AG04450 (cell line): ENCODE measurements around the gene VWA5B2. TPM values are rescaled to one million over a fixed set of nuclear protein-coding genes. Genes with fewer than 3 reads are reported as not detected.

Source experiments
- CTCF ChIA-PET: fragments of 300-600, 350-600 bp; formaldehyde crosslinking; extraction: SDS; loops from one replicate; lab custom pipeline; 2022; ENCODE audit warnings: antibody characterized with exemption, inconsistent platforms; lab: Charles Lee
- POLR2A ChIA-PET: fragments of 350-600 bp; formaldehyde crosslinking; extraction: SDS; loops from one replicate; lab custom pipeline; 2021; ENCODE audit warnings: antibody characterized with exemption, inconsistent platforms; lab: Yijun Ruan, JAX
- DNase-seq: peaks from one replicate; pipeline ENCODE4 v3.0.0-alpha.2; 2011; ENCODE audit warnings: low read depth, low spot score
- H3K27ac ChIP-seq: one replicate; pipeline ENCODE4 v1.5.1; 2012; ENCODE audit warnings: low read depth, low read length, control low read depth
- H3K27me3 ChIP-seq: one replicate; pipeline ENCODE4 v1.6.0; 2012; ENCODE audit warnings: low read length; ENCODE audit not compliant: control insufficient read depth, insufficient read depth
- H3K4me3 ChIP-seq: 2 replicates; pipeline ENCODE4 v1.5.1; 2011; ENCODE audit warnings: mild to moderate bottlenecking, low read depth, low read length, control low read depth
- H3K9me3 ChIP-seq: 2 replicates; pipeline ENCODE4 v1.5.1; 2012; ENCODE audit warnings: low read length; ENCODE audit not compliant: control insufficient read depth, insufficient read depth
- CTCF ChIP-seq: IDR thresholded peaks from 2 replicates; pipeline ENCODE4 v1.5.1; 2011; ENCODE audit warnings: low read depth, low read length, control low read depth, inconsistent platforms
- polyA plus RNA-seq: library from polyadenylated mRNA; depleted of rRNA; stranded (reverse); fragments of >200 nt; gene quantifications from 2 replicates; pipeline ENCODE4 v1.2.3, GENCODE V29; 2011

VWA5B2 gene
- polyA plus RNA-seq, 1 experiment = not detected

- POLR2A ChIA-PET = interaction anchor here (0.6 kb wide), 1 partner anchor 32 kb away, joined by 3 read pairs; no protein-coding TSS in a partner anchor
Measured at GRCh38 chr3:184228376-184229137, 828 bp upstream of the VWA5B2 start.

GRCh38 chr3:184230081-184230602 is 757 bp downstream of the VWA5B2 start:
- no peak overlapping the region for H3K27ac ChIP-seq
- H3K27me3 ChIP-seq = peaks cover 50% of the 10 kb centered on the region
- H3K4me3 ChIP-seq = no peak overlapping the region
- no peak for DNase-seq
- ChIA-PET CTCF (no interaction called here), POLR2A (no interaction called here)
- no peaks in the 10 kb centered on the region; the same call in 1 of the 2 replicates for H3K9me3 ChIP-seq
- no peak for TF ChIP-seq CTCF

More at GRCh38 chr3:184228376-184229137, 828 bp upstream of the VWA5B2 start:
- H3K9me3 ChIP-seq = no peaks in the 10 kb centered on the region; the same call in 1 of the 2 replicates
- no peak for DNase-seq
- H3K4me3 ChIP-seq = no peak overlapping the region
- CTCF ChIA-PET = interaction anchor here (0.6 to 3.2 kb wide), 21 partner anchors 9 to 333 kb away, joined by 3 to 20 read pairs (median 5); partner anchors contain the start of genes ABCF3 and EEF1AKMT4
- H3K27me3 ChIP-seq = peaks cover 52% of the 10 kb centered on the region
- no peak for TF ChIP-seq CTCF
- H3K27ac ChIP-seq = no peak overlapping the region

DNA sequence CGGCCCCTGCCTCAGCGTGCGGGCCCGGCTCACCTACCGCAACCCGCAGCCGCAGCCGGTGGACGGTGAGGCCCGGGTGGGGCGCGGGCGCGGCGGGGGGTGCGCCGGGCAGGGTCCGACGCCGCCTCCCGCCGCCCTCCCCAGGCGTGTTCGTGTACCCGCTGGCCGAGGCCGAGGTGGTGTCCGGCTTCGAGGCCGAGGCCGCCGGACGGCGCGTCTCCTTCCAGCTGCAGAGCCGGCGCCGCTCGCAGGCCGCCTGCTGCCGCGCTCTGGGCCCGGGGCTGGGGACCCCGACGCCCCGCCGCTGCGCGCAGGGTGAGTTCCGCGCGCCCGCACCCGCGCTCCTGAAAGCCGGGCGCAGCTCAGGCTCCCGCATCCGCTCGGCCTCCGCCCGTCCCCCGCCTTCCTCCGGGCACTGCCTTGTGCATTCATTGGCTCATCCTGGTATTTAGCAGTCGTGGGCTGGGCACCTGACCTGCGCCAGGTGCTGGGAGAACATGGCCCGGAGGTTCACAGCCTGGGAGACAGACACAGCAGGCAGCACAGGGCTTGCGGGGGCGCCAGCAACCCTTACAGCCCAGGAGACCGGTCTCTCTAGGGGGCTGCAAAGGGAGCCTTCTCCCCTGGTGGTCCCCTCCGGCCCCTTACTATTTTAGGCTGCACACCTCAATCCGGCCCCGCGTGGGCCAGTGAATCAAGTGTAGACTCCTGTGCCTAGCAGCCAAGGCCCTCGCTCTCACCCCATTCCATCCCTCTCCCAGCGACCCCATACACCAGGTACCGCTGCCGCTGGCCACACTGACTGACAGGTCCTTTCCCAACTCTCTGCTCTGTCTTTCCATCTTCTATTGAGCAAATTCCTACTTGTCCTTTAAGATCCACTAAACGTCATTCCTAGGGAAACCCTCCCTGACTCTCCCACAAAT is 1.5 kb downstream of the VWA5B2 start:
- H3K9me3 ChIP-seq = no peaks in the 10 kb centered on the region; the same call in 1 of the 2 replicates
- no peak overlapping the region for H3K27ac ChIP-seq
- no peak for TF ChIP-seq CTCF
- no peak for DNase-seq
- no peak overlapping the region for H3K4me3 ChIP-seq
- H3K27me3 ChIP-seq = peaks cover 52% of the 10 kb centered on the region
- POLR2A ChIA-PET = no interaction called here
- CTCF ChIA-PET = interaction anchor here (1.8 kb wide), 1 partner anchor 19 kb away, joined by 4 read pairs; the partner anchor contains the start of gene EEF1AKMT4

- no peak overlapping the region for H3K4me3 ChIP-seq
- H3K27ac ChIP-seq = no peak overlapping the region
- peaks cover 55% of the 10 kb centered on the region for H3K27me3 ChIP-seq
- POLR2A ChIA-PET = no interaction called here
- CTCF ChIA-PET = interaction anchor here (1.8 kb wide), 1 partner anchor 18 kb away, joined by 4 read pairs; the partner anchor contains the start of gene EEF1AKMT4
- no peaks in the 10 kb centered on the region; the same call in 1 of the 2 replicates for H3K9me3 ChIP-seq
- no peak for DNase-seq
- no peak for TF ChIP-seq CTCF
Measured at GRCh38 chr3:184231671-184232070, 2.3 kb downstream of the VWA5B2 start.
